Breast epithelium (tissue), 3 donors: ENCODE data around the gene INHBB.

Source experiments
- POLR2A ChIP-seq: fragments of 450-650 bp; IDR thresholded peaks from one replicate; pipeline ENCODE4 v1.6.1; 2016; ENCODE audit warnings: antibody characterized with exemption, mild to moderate bottlenecking, moderate library complexity
- POLR2AphosphoS5 ChIP-seq, 3 donors: sonication (generic); formaldehyde crosslinking; IDR thresholded peaks; one replicate each; pipeline ENCODE4 v1.6.1; 2017; ENCODE audit warnings: antibody characterized with exemption in 3 of 3
- TF ChIP-seq, protein P1 (sequence below), 3 donors: fragments of 450-650 bp; IDR thresholded peaks; one replicate each; pipeline ENCODE4 v1.5.1; 2016 to 2017; ENCODE audit warnings: antibody characterized with exemption in 3 of 3, mild to moderate bottlenecking in 3 of 3, moderate library complexity in 3 of 3

DNA sequence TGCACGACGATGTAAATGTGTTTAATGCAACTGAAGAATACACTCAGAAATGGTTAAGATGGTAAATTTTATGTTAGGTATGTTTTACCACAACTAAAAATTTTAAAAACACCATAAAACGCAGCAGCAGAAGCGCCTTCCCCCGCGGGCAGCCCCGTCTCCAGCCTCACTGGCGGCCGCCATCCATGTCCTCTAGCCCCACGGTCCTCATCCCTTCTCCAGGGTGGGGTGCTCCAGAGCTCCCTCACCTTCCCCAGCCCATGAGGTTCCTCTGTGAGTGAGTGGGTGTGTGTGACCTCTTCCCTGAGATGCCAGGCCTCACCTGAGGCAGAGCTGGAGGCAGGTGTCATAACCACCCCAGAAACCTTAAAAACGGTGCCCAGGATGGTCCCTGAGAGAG is 17.0 kb downstream of the INHBB start:
- TF ChIP-seq, protein P1, sequence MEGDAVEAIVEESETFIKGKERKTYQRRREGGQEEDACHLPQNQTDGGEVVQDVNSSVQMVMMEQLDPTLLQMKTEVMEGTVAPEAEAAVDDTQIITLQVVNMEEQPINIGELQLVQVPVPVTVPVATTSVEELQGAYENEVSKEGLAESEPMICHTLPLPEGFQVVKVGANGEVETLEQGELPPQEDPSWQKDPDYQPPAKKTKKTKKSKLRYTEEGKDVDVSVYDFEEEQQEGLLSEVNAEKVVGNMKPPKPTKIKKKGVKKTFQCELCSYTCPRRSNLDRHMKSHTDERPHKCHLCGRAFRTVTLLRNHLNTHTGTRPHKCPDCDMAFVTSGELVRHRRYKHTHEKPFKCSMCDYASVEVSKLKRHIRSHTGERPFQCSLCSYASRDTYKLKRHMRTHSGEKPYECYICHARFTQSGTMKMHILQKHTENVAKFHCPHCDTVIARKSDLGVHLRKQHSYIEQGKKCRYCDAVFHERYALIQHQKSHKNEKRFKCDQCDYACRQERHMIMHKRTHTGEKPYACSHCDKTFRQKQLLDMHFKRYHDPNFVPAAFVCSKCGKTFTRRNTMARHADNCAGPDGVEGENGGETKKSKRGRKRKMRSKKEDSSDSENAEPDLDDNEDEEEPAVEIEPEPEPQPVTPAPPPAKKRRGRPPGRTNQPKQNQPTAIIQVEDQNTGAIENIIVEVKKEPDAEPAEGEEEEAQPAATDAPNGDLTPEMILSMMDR (IDR thresholded peaks at IDR 0.05), result no peak
- no peak for TF ChIP-seq POLR2A
- TF ChIP-seq POLR2AphosphoS5 (IDR thresholded peaks at IDR 0.05), result no peak
